ENCODE results near the gene KLF16.

KLF16 gene

GRCh38 chr19:1862068-1862423 lies 1.3 kb downstream of the KLF16 start:
- Histone ChIP-seq H3K4me3 (ENCODE audit: low read length in 2 of 2) (peak overlapping the region; percentile 73 to 90), H3K4me1 (ENCODE audit: control insufficient read depth in 2 of 2, insufficient read depth in 1 of 2, low read depth in 1 of 2, low read length in 2 of 2) (peaks cover 34 to 52% of the 10 kb centered on the region in 2 donors), H2BK120ac (ENCODE audit: low read depth, low read length) (no peak overlapping the region), H3K4me2 (ENCODE audit: insufficient read depth, low read length, poor library complexity, severe bottlenecking) (peak overlapping the region; percentile 97), H2BK12ac (ENCODE audit: low read length) (no peak overlapping the region), H2BK15ac (ENCODE audit: low read length) (no peak overlapping the region), H2AK5ac (ENCODE audit: low read depth, low read length) (peak overlapping the region; percentile 84), H3K18ac (ENCODE audit: low read length) (no peak overlapping the region), H3K36me3 (replicated peaks in 1 of 2; ENCODE audit: control insufficient read depth in 2 of 2, insufficient read depth in 2 of 2, low read length in 2 of 2) (no peaks in the 10 kb centered on the region), H3K9ac (ENCODE audit: low read depth, low read length, poor library complexity) (no peak overlapping the region), H3K14ac (ENCODE audit: low read length) (no peak overlapping the region), H3K27me3 (ENCODE audit: control insufficient read depth in 3 of 3, insufficient read depth in 3 of 3, low read depth in 1 of 3, low read length in 3 of 3) (peaks cover 7 to 56% (median 22%) of the 10 kb centered on the region in 3 experiments), H4K91ac (ENCODE audit: low read depth, low read length, poor library complexity) (no peak overlapping the region), H3K27ac (replicated peaks; ENCODE audit: low read length) (no peak overlapping the region), H3K9me3 (replicated peaks in 1 of 2; ENCODE audit: control insufficient read depth in 2 of 2, insufficient read depth in 1 of 2, low read depth in 1 of 2, low read length in 2 of 2) (no peaks in the 10 kb centered on the region), H2BK5ac (ENCODE audit: low read length) (peak overlapping the region; percentile 87), H3K4ac (ENCODE audit: low read length) (no peak overlapping the region), H3K79me1 (ENCODE audit: low read depth, low read length) (peaks cover 18% of the 10 kb centered on the region), H2AFZ (ENCODE audit: low read length) (peak overlapping the region; percentile 87), H4K8ac (ENCODE audit: low read depth, low read length) (no peak overlapping the region), H3K23ac (ENCODE audit: low read depth, low read length, poor library complexity) (peak overlapping the region; percentile 80)
- WGBS, 2 donors (ENCODE audit: extremely low coverage in 2 of 2, insufficient read length in 2 of 2, insufficient replicate concordance in 1 of 2): no CpG with 5 or more reads among the region's 21 CpGs
- no peak for DNase-seq (ENCODE audit: low spot score)

DNA sequence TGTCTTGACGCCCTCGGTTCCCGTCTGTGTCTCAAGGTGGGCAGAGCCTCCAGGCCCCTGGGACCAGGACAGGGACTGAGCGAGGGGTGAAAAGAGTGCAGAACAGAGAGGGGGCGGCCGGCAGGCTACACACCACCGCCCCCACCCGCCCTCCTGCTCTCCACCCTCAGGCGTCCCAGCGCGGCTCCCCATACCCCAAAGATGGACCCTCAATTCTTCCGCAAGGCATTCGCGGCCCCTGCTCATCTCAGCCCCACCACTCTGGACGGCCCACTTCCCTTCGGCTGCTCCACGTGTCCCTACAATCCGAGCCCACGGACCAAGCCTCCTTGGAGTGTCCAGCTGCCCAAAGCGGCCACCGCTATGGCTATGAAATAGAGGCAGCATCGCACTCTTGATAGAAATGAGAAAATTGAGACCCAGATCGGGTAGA lies 1.8 kb downstream of the KLF16 start:
- Histone ChIP-seq H3K4ac (ENCODE audit: low read length) (no peak overlapping the region), H3K9ac (ENCODE audit: low read depth, low read length, poor library complexity) (no peak overlapping the region), H3K27ac (replicated peaks; ENCODE audit: low read length) (no peak overlapping the region), H2AFZ (ENCODE audit: low read length) (no peak overlapping the region), H3K36me3 (replicated peaks in 1 of 2; ENCODE audit: control insufficient read depth in 2 of 2, insufficient read depth in 2 of 2, low read length in 2 of 2) (no peaks in the 10 kb centered on the region), H2BK120ac (ENCODE audit: low read depth, low read length) (no peak overlapping the region), H3K4me1 (ENCODE audit: control insufficient read depth in 2 of 2, insufficient read depth in 1 of 2, low read depth in 1 of 2, low read length in 2 of 2) (peaks cover 36 to 54% of the 10 kb centered on the region in 2 donors), H2BK5ac (ENCODE audit: low read length) (peak overlapping the region; percentile 87), H3K79me1 (ENCODE audit: low read depth, low read length) (peaks cover 19% of the 10 kb centered on the region), H2BK12ac (ENCODE audit: low read length) (no peak overlapping the region), H3K4me2 (ENCODE audit: insufficient read depth, low read length, poor library complexity, severe bottlenecking) (peak overlapping the region; percentile 97), H2AK5ac (ENCODE audit: low read depth, low read length) (peak overlapping the region; percentile 11), H2BK15ac (ENCODE audit: low read length) (peak overlapping the region; percentile 73), H3K9me3 (replicated peaks in 1 of 2; ENCODE audit: control insufficient read depth in 2 of 2, insufficient read depth in 1 of 2, low read depth in 1 of 2, low read length in 2 of 2) (no peaks in the 10 kb centered on the region), H3K27me3 (ENCODE audit: control insufficient read depth in 3 of 3, insufficient read depth in 3 of 3, low read depth in 1 of 3, low read length in 3 of 3) (peaks cover 7 to 59% (median 22%) of the 10 kb centered on the region in 3 experiments), H3K23ac (ENCODE audit: low read depth, low read length, poor library complexity) (peak overlapping the region; percentile 80), H3K4me3 (ENCODE audit: low read length in 2 of 2) (peak overlapping the region; percentile 69 to 90), H3K14ac (ENCODE audit: low read length) (no peak overlapping the region), H4K91ac (ENCODE audit: low read depth, low read length, poor library complexity) (no peak overlapping the region), H4K8ac (ENCODE audit: low read depth, low read length) (no peak overlapping the region), H3K18ac (ENCODE audit: low read length) (peak overlapping the region; percentile 64)
- no CpG with 5 or more reads among the region's 23 CpGs for WGBS, 2 donors (ENCODE audit: extremely low coverage in 2 of 2, insufficient read length in 2 of 2, insufficient replicate concordance in 1 of 2)
- DNase-seq (ENCODE audit: low spot score): no peak

DNA sequence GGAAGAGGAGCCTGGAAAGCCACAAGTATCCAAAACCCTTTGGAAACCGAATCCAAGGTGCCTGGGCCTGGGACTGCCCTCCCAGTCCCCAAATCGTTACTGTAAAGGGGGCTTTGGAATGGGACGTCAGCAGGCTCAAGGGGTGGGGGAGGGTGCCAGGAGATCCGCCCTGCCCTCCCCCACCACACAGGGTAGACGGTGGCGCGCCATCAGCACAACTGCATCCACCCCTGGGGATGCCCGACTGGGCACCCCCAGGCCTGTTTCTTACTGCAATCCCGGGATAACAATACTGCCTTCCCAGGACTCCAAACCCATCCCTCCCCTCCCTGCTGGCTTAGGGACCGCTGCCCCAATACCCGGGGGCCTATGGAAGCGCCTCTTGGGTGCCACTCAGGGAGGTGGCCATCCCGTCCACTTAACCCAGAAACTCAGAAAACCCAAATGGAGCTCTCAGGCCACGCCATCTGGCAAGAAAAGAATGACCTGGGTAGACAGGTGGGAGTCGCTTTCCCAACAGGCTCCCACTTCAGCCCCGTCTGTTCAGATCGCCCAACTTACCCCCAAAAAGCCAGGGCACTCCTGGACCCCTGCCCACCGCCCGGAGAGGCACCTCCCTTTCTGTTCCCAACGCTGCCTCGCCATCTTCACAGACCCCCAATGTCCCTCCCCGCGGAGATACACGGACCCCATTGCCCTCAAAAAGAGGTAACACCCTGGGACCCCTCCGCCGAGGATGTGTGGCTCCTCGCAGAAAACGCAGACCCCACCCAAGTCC lies 2.4 kb downstream of the KLF16 start:
- H3K4ac ChIP-seq (ENCODE audit: low read length): no peak overlapping the region
- H2BK120ac ChIP-seq (ENCODE audit: low read depth, low read length): no peak overlapping the region
- H3K9me3 ChIP-seq (replicated peaks in 1 of 2; ENCODE audit: control insufficient read depth in 2 of 2, insufficient read depth in 1 of 2, low read depth in 1 of 2, low read length in 2 of 2): no peaks in the 10 kb centered on the region
- DNase-seq (ENCODE audit: low spot score): no peak
- no CpG with 5 or more reads among the region's 28 CpGs for WGBS, 2 donors (ENCODE audit: extremely low coverage in 2 of 2, insufficient read length in 2 of 2, insufficient replicate concordance in 1 of 2)
- peak overlapping the region; percentile 26 to 90 for H3K4me3 ChIP-seq (ENCODE audit: low read length in 2 of 2)
- H3K23ac ChIP-seq (ENCODE audit: low read depth, low read length, poor library complexity): peak overlapping the region; percentile 80
- H3K36me3 ChIP-seq (replicated peaks in 1 of 2; ENCODE audit: control insufficient read depth in 2 of 2, insufficient read depth in 2 of 2, low read length in 2 of 2): no peaks in the 10 kb centered on the region
- H3K27me3 ChIP-seq (ENCODE audit: control insufficient read depth in 3 of 3, insufficient read depth in 3 of 3, low read depth in 1 of 3, low read length in 3 of 3): peaks cover 7 to 65% (median 22%) of the 10 kb centered on the region in 3 experiments
- peak overlapping the region; percentile 73 for H2BK15ac ChIP-seq (ENCODE audit: low read length)
- H3K27ac ChIP-seq (replicated peaks; ENCODE audit: low read length): no peak overlapping the region
- H3K14ac ChIP-seq (ENCODE audit: low read length): no peak overlapping the region
- no peak overlapping the region for H2BK12ac ChIP-seq (ENCODE audit: low read length)
- H2BK5ac ChIP-seq (ENCODE audit: low read length): peak overlapping the region; percentile 87
- peaks cover 41 to 59% of the 10 kb centered on the region in 2 donors for H3K4me1 ChIP-seq (ENCODE audit: control insufficient read depth in 2 of 2, insufficient read depth in 1 of 2, low read depth in 1 of 2, low read length in 2 of 2)
- peak overlapping the region; percentile 64 for H3K18ac ChIP-seq (ENCODE audit: low read length)
- H3K9ac ChIP-seq (ENCODE audit: low read depth, low read length, poor library complexity): no peak overlapping the region
- no peak overlapping the region for H2AFZ ChIP-seq (ENCODE audit: low read length)
- peak overlapping the region; percentile 97 for H3K4me2 ChIP-seq (ENCODE audit: insufficient read depth, low read length, poor library complexity, severe bottlenecking)
- H2AK5ac ChIP-seq (ENCODE audit: low read depth, low read length): peak overlapping the region; percentile 11
- no peak overlapping the region for H4K91ac ChIP-seq (ENCODE audit: low read depth, low read length, poor library complexity)
- peaks cover 19% of the 10 kb centered on the region for H3K79me1 ChIP-seq (ENCODE audit: low read depth, low read length)
- no peak overlapping the region for H4K8ac ChIP-seq (ENCODE audit: low read depth, low read length)

DNA sequence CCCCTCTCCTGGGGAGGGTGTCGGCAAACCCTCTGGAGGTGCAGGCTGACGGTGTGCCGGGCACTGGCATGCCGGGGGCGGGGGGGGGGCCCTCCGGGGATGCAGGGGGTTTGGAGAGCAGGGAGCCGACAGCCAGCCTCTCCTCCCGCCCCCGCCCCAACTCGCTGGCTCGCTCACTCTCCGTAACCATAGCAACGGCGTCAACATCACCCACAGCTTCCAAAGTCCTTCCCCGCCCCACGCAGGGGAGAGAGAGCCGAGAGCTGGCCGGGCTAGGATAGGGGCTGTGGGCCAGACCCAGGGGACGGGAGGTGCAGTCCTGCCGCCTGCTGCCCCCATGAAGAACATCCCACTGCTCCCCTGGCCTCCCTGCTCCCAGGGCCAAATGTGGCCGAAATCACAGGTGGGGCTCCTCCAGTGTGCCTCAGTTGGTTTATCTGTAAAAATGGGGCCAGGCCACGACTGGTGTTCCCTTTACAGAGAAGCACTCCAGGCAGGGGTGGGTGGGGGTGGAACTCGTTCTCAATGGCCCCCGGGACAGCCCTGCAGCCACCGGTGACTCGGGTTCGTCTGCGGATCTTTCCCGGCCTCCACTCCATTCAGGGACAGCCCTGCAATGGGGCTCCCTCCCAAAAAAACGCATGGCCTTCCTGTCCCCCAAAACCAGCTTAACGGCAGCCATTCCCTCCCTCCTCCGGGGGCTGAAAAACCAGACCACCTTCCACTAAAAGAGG lies 3.2 kb downstream of the KLF16 start:
- H3K4ac ChIP-seq (ENCODE audit: low read length): no peak overlapping the region
- H4K8ac ChIP-seq (ENCODE audit: low read depth, low read length): no peak overlapping the region
- no peak overlapping the region for H2BK12ac ChIP-seq (ENCODE audit: low read length)
- H3K4me1 ChIP-seq (ENCODE audit: control insufficient read depth in 2 of 2, insufficient read depth in 1 of 2, low read depth in 1 of 2, low read length in 2 of 2): peaks cover 47 to 64% of the 10 kb centered on the region in 2 donors
- peak overlapping the region in 1 of 2 donors; percentile 43 for H3K4me3 ChIP-seq (ENCODE audit: low read length in 2 of 2)
- no peak overlapping the region for H2BK5ac ChIP-seq (ENCODE audit: low read length)
- H3K27ac ChIP-seq (replicated peaks; ENCODE audit: low read length): no peak overlapping the region
- WGBS, 2 donors (ENCODE audit: extremely low coverage in 2 of 2, insufficient read length in 2 of 2, insufficient replicate concordance in 1 of 2): no CpG with 5 or more reads among the region's 32 CpGs
- peak overlapping the region; percentile 9 for H3K9ac ChIP-seq (ENCODE audit: low read depth, low read length, poor library complexity)
- DNase-seq (ENCODE audit: low spot score): peak; percentile 78
- H2AFZ ChIP-seq (ENCODE audit: low read length): no peak overlapping the region
- H3K23ac ChIP-seq (ENCODE audit: low read depth, low read length, poor library complexity): peak overlapping the region; percentile 89
- peak overlapping the region; percentile 94 for H2AK5ac ChIP-seq (ENCODE audit: low read depth, low read length)
- no peaks in the 10 kb centered on the region for H3K36me3 ChIP-seq (replicated peaks in 1 of 2; ENCODE audit: control insufficient read depth in 2 of 2, insufficient read depth in 2 of 2, low read length in 2 of 2)
- H3K9me3 ChIP-seq (replicated peaks in 1 of 2; ENCODE audit: control insufficient read depth in 2 of 2, insufficient read depth in 1 of 2, low read depth in 1 of 2, low read length in 2 of 2): no peaks in the 10 kb centered on the region
- H3K18ac ChIP-seq (ENCODE audit: low read length): peak overlapping the region; percentile 81
- no peak overlapping the region for H3K14ac ChIP-seq (ENCODE audit: low read length)
- H3K4me2 ChIP-seq (ENCODE audit: insufficient read depth, low read length, poor library complexity, severe bottlenecking): peak overlapping the region; percentile 57
- no peak overlapping the region for H4K91ac ChIP-seq (ENCODE audit: low read depth, low read length, poor library complexity)
- H2BK120ac ChIP-seq (ENCODE audit: low read depth, low read length): no peak overlapping the region
- H3K27me3 ChIP-seq (ENCODE audit: control insufficient read depth in 3 of 3, insufficient read depth in 3 of 3, low read depth in 1 of 3, low read length in 3 of 3): peaks cover 7 to 66% (median 22%) of the 10 kb centered on the region in 3 experiments
- peaks cover 19% of the 10 kb centered on the region for H3K79me1 ChIP-seq (ENCODE audit: low read depth, low read length)
- peak overlapping the region; percentile 85 for H2BK15ac ChIP-seq (ENCODE audit: low read length)
